NOMO-1 treated with DMSO at 0.1 percent for 48 hours (cell line): ENCODE measurements around the gene PABPC4L.
"Not testable (repeated sequence)": the region's sequence is repeated elsewhere in the genome, so short reads cannot be mapped to it uniquely, and the experiment has no call there.

ENCODE experiments used
- DNase-seq: peaks from one replicate; lab custom pipeline; 2025; ENCODE audit not compliant: unreplicated experiment; lab: John Stamatoyannopoulos, UW

The PABPC4L gene

DNA sequence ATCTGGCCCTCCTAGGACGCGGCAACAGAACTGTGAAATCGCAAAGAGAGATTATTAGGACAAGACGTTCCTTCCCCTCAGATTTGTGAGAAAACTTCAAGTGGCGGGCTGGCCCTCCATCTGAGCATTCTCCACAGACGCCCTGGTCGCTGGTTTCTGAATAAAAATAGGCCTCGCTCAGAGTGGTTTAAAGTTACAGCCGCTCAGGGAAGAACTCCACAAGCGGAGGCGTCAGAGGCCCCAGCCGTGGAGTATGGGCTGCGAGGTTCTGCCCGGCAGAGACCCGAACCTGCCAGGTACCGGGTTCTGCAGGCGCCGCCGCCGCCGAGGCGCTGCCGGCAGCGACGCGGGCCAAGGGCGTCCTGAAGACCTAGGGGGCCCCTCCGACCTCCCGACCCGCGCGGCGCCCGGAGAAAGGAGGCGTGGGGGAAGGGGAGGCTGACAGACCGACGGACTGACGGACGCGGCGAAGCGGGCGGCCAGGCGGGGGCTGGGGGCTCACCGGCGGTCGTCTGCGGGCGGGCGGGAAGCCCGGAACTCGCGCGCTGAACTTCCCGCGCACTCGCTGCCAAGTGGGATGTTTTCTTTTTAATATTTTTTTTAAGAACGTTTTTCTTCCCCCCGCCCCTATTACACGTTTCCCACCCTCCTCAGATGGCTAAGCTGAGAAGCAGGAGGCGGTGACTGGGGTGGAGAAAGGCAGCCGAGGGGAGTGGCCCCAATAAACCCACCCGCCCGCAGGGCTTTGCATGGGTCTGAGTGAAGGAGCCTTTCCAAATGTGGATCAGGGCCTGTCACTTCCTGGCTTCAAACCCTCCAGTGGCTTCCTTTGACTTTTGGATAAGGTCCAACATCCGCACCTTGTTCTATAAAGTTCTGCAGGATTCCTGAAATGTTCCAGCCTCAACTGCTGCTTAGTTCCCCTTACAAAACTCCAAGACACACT lies at the start of gene PABPC4L:
Gene PABPC4L, minus strand, starts transcription at position 574 of the 946 bp plus-strand sequence. CDS start 770 bp downstream, outside the sequence.
- DNase-seq = no peak

DNA sequence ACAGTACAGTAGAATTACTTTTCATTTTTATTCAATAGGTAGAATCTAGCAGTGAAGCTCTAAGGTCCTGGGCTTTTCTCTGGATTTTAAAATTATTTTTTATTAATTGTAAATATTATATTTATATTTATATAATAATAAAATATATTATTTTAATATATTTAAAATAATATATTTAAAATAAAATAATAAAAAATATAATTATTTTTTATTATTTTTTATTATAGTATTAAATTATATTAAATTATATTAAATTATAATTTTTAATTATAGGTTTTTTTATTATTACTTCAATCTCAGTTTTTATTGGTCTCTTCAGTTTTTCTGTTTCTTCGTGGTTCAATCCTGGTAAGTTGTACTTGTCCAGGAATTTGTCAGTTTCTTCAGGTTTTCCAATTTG lies 49.7 kb upstream of the PABPC4L start:
- no peak for DNase-seq

DNA sequence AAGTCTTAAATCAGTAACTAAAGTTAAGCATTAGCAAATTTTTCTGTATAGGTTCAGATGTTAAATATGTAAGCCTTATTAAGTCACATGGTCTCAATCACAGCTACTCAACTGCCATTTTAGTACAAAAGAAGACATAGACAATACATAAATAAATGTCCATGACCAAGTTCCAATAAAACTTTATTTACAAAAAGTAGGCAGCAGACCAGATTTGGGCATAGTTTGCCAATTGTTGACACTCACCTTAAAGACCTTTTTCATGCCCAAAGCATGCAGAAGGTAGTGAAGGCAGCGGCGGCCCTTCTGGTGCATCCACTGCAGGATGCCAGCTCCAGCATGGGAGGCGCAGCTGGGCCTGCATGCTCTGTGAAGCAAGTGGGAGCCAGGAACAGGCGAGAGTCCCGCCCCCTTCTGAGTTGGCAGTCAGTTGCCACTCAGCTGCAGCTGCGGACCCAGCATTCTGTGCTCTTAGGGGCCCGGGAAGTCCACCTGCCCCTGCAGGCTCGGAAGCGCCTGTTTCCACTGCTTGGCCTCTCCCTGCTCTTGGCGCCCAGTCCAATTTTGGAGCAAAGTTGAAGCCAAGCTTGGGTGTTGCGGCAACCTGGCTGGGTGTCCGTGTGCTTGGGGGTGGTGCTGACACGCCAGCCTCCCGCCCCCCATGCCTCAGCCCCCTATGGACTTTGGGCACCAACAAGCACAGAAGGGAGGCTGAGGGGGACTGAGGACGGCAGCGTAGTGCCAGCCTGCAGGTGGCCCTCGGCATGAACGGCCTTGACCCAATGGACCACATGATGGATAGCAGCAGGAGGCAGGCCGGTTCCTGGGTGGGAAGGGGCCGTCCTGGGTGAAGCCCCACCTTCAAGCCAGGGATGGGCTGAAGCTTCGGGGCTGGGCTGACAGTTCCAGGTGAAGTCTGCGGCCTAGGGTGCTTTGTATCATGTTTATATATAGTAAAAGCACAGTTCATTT lies 42.4 kb upstream of the PABPC4L start:
- DNase-seq = no peak

DNA sequence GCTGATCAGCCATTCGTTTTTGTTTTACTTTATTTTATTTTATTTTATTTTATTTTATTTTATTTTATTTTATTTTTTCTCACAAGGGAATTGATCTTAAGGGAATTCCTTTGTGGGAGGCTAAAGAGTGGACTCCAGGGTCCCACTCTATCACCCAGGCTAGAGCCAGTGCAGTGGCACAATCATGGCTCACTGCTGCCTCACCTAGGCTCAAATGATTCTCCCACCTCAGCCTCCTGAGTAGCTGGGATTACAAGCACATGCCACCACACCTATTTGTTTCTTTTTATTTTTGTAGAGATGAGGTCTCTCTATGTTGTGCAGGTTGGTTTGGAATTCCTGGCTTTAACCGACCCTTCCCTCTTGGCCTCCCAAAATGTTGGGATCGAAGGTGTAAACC lies 17.5 kb upstream of the PABPC4L start:
- DNase-seq = no peak

DNA sequence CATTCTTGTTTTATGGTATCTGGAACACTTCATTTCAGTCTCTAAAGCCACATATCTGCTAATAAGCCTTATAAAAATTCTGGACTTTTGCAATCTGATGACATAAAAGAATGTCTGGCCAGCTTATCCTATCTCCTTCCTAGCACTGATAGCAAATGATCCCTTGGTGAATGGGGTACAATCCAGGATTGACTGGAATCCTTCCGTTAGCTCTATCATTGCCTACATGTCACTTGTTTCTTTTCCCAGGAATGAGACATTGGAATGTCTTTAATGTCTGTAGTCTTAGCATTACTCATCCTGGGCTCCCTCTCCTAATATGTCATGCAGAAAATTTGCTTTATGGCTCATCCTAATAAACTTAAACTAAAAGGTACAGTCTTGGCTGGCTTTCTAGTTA lies 14.8 kb upstream of the PABPC4L start:
- DNase-seq = no peak

DNA sequence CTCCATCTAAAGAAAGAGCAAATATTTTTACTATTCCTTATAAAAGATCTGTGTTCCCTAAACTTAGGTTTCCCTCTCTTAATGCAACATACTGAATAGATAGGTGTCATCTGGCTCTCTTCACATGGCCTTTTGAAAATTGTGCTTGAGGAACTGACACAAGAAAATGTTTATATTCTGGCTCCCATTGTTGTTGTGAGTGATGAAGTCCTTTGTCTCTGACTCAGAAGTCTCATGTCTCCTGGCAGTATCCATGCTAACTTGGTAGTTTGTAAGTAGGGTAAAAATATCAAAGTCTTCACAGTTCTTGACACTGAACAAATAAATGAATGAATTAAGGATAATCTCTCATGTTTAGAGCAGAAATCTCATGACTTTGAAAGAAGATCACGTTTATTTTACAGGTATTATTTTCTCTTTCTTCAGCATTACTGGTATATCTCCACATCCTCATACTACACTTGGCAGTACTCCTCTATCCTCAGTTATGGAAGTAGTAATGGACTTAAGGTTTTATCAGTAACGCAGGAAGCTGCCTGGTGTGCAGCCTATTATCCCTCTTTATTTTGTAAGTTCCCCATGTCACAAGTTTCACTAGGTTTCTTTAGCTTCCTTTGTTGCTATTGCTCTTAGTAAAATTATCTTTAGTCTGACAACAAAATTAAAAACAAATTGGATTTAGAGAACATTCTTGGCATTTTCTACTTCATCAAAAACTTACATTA lies 14.2 kb upstream of the PABPC4L start:
- DNase-seq = no peak

DNA sequence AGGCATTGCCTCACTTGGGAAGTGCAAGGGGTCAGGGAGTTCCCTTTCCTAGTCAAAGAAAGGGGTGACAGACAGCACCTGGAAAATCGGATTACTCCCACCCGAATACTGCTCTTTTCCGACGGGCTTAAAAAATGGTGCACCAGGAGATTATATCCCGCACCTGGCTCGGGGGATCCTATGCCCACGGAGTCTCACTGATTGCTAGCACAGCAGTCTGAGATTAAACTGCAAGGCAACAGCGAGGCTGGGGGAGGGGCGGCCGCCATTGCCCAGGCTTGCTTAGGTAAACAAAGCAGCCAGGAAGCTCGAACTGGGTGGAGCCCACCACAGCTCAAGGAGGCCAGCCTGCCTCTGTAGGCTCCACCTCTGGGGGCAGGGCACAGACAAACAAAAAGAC lies 6.4 kb upstream of the PABPC4L start:
- DNase-seq = not testable (repeated sequence)

DNA sequence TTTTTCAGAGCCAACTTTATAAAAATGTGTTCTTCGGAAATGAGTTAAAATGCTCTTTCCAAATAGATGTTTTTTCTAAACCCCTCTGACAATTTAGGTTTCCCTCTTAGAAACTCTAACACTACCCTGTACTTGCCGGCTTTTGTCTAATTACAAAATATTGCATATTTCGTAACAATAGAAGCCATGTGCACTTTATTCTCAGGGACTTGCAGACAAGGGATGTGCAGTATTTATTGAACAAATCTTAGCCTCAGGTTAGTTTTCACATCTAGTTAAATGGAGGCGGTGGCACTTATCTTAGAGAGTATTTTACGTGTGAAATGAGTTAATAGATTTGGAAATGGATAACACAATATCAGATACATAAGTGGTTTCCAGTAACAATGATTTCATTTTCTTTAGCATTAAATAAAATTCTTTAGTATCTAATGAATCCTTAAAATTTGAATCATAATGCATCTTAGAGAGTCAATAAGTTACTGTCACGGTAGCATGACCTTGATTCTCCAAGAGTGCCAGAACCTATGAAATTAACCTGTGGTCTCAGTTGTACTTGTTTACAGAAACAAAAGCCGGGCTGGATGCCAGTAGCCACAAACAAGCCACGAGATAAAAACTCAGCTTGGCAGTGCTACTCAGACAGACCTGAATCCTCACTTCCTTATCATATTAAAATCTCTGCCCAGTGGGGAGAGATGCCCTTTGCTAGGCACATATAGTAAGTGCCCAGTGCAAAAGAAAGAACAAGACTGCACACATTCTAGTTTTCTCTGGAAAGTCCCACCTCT lies 772 bp upstream of the PABPC4L start:
- DNase-seq = no peak

DNA sequence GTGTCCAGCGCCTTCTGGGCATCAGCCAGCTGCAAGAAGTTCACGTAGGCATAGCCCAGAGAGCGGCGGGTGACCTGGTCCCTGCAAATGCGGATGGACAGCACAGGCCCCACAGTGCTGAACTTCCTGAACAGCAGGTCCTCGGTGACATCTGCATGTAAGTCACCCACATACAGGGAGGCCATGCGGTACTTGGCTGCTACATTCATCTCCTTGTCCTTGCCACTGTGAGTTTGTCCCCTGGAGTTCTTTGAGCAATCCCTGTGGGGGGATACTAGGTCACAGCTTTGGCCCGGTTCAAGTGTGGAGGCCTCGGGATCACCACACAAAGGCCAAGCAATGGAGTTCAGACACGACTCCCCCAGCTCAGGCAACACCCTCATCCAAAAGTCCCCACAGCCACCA lies 776 bp downstream of the PABPC4L start:
- no peak for DNase-seq

DNA sequence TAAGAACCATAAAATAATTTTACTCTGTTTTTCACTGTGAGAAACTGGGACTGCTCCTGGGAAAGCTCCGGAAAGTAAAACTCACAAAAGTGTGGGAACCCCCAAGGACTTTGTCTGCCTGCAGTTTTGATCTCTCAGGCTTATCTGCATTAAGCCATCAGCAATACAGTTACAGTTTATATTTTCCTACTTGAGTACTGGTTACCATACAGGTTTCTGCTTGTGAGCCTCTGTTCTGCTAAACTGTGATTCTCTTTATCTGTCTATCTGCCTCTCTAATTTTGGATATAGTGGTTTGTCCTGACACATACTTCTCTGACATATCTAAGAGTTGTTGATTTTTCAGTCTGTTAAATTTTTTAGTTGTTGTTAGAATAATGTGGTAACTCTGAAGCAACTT lies 11.6 kb downstream of the PABPC4L start:
- no peak for DNase-seq

DNA sequence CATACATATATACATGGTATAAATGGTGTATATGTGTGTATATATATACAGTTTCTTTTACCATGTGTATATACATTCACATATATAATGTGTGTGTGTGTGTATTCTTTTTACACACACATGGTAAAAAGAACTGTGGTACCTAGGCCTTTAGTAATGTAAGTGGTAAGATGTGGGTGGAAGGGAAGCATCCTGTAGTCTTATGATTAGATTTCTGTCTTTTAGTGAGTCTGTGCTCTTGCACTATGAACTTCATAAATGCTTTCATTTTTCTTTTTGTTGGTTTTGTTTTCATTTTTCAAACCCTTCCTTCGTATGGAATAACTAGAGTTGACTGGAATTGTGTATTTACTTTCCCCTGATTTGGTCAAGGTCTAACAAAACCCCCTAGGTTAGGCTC lies 12.1 kb downstream of the PABPC4L start:
- no peak for DNase-seq

DNA sequence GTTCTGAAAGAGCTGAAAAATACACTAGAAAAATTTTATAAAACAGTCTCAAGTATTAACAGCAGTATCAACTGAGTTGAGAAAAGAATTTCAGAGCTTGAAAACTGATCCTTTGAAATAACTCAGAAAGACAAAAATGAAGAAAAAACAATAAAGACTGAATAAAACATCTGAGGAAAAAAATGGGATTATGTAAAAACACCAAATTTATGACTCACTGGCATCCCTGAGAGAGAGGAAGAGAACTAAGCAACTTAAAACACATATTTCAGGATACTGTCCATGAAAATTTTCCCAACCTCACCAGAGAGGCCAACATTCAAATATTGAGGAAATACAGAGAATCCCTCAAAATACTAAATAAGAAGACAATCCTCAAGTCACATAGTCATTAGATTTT lies 22.9 kb downstream of the PABPC4L start:
- no peak for DNase-seq

DNA sequence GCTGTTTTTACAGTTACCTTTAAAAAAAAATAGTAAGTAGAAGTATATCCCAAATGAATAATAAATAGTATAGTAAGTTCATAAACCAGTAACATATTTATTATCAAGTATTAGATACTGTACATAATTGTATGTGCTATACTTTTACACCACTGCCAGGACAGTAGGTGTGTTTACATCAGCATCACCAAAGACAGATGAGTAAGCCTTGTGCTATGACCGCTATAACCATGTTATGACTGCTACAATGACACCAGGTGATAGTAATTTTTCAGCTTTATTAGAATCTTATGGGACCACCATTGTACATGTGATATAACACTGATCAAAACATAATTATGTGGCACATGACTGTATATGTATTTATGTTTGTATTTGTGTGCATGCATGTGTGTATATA lies 27.3 kb downstream of the PABPC4L start:
- no peak for DNase-seq

DNA sequence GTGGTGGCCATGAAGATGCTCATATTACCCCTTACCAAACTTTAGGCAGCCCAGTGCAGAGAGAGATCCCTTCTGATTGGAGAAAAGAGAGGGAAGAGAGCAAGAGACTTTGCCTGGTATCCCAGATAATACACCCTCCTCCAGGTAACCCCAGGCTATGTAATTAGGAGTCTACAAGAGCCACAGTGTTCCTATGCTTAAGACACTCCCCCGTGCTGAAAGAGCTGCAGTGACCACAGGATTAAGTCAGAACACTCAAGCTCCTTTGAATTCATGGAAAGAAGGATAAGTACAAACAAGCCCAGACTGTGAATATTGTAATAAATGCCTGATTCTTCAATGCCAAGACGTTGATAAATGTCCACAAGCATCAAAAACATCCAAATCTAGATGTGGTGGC lies 41.4 kb downstream of the PABPC4L start:
- DNase-seq = no peak

DNA sequence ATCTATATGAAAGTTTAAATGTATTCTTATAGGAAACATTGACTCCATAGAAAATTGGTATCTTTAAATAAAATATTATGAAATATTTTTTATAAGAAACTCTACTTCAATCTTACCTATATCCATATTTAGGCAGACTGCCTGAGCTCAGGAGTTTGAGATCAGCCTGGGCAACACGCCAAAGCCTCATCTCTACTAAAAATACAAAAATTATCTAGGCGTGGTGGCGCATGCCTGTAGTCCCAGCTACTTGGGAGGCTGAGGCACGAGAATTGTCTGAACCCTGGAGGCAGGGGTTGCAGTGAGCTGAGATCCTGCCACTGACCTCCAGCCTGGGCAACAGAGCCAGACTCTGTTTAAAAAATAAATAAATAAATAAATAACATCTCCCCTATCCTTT lies 47.5 kb downstream of the PABPC4L start:
- no peak for DNase-seq

DNA sequence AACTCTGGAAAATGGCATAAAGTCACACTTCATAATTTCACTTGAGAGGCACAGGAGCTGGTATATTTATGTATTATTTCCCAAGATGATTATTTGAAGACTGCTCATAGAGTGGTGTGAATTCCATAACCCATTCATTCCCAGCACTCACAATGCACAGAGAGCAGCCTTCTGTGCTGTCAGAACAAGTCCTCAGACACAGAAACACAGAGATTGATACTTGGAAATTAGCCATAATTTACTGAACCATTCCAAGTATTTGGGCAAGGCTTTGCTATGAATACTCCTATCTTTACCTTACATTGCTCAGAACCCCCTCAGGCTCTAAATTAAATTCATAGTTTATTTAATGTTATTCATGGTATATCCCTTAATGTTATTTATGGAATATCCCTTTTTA lies 53.6 kb downstream of the PABPC4L start:
- no peak for DNase-seq
